MG63 (cell line): ENCODE results near the gene PKMYT1. TPM values are rescaled to one million over a fixed set of nuclear protein-coding genes. Genes with fewer than 3 reads are reported as not detected.
"Not testable (repeated sequence)": the region's sequence is repeated elsewhere in the genome, so short reads cannot be mapped to it uniquely, and the experiment has no call there.

Experiments used
- DNase-seq: peaks from one replicate; pipeline ENCODE4 v3.0.0-alpha.2; 2020
- H3K27me3 ChIP-seq: fragments of 250-450 bp; sonication (Bioruptor Pico); 2 replicates; pipeline ENCODE4 v1.5.1; 2020; ENCODE audit warnings: mild to moderate bottlenecking, moderate library complexity
- H3K36me3 ChIP-seq: fragments of 250-450 bp; sonication (Bioruptor Pico); 2 replicates; pipeline ENCODE4 v1.5.1; 2020; ENCODE audit warnings: mild to moderate bottlenecking, moderate library complexity
- H3K4me3 ChIP-seq: fragments of 250-450 bp; sonication (Bioruptor Pico); 2 replicates; pipeline ENCODE4 v1.5.1; 2020; ENCODE audit warnings: mild to moderate bottlenecking, moderate library complexity
- H3K9me3 ChIP-seq: fragments of 250-450 bp; sonication (Bioruptor Pico); 2 replicates; pipeline ENCODE4 v1.5.1; 2020; ENCODE audit warnings: mild to moderate bottlenecking, moderate library complexity
- total RNA-seq: library from RNA; depleted of rRNA; stranded (reverse); fragments of >200 nt; shearing (Covaris generic); gene quantifications from 2 replicates; pipeline ENCODE4 v1.2.3, GENCODE V29; 2014; ENCODE audit warnings: low replicate concordance

Gene PKMYT1
- total RNA-seq, 1 experiment from 2014 or later = 30.3 TPM

DNA sequence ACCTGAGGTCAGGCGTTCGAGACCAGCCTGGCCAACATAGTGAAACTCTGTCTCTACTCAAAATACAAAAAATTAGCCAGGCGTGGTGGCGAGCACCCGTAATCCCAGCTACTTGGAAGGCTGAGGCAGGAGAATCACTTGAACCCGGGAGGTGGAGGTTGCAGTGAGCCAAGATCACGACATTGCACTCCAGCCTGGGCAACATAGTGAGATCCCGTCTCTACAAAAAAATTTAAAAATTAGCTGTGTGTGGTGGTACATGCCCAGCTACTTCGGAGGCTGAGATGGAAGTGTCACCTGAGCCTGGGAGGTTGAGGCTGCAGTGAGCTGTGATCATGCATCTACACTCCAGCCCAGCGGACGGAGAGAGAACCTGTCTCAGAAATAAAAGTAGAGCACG, 36.5 kb downstream of the PKMYT1 start:
- H3K27me3 ChIP-seq, H3K9me3 ChIP-seq, DNase-seq, H3K4me3 ChIP-seq: not testable (repeated sequence)
- peaks cover 66% of the 10 kb centered on the region for H3K36me3 ChIP-seq

DNA sequence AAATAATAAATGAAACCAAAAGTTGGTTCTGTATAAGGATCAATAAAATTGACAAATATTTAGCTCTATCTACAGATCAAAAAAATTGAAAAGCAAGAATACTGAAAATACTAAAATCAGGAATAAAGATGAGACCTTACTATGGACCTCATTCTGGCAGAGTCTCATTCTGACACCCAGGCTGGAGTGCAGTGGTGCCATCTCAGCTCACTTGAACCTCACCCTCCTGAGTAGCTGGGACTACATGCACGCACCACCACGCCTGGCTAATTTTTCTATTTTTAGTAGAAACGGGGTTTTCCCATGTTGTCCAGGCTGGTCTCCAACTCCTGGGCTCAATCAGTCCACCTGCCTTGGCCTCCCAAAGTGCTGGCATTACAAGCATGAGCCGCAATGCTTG, 38.2 kb downstream of the PKMYT1 start:
- Histone ChIP-seq H3K4me3 (no peak overlapping the region), H3K36me3 (peaks cover 76% of the 10 kb centered on the region), H3K9me3 (no peaks in the 10 kb centered on the region), H3K27me3 (no peaks in the 10 kb centered on the region)
- no peak for DNase-seq

DNA sequence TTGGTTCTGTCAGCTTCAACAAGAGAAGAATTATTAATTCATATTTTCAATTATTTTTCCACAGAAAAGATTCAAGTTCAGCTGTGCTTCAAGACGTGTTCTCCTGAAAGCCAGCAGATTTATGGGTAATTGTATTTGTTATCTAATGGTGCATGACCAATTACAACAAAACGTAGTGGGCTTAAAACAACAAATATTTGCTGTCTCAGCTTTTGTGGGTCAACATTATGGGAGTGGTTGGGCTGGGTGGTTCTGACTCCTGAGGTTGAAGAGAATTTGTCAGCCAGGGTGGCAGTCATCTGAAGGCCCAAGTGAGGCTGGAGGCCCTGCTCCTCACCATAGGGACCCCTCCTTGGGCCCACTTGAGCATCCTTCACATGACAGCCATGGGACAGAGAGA, 40.3 kb downstream of the PKMYT1 start:
- Histone ChIP-seq H3K4me3 (no peak overlapping the region), H3K36me3 (peaks cover 78% of the 10 kb centered on the region), H3K9me3 (no peaks in the 10 kb centered on the region), H3K27me3 (no peaks in the 10 kb centered on the region)
- no peak for DNase-seq

GRCh38 chr16:2938206-2938605, 42.0 kb downstream of the PKMYT1 start:
- Histone ChIP-seq H3K4me3 (no peak overlapping the region), H3K36me3 (peaks cover 76% of the 10 kb centered on the region), H3K9me3 (no peaks in the 10 kb centered on the region), H3K27me3 (no peaks in the 10 kb centered on the region)
- no peak for DNase-seq

DNA sequence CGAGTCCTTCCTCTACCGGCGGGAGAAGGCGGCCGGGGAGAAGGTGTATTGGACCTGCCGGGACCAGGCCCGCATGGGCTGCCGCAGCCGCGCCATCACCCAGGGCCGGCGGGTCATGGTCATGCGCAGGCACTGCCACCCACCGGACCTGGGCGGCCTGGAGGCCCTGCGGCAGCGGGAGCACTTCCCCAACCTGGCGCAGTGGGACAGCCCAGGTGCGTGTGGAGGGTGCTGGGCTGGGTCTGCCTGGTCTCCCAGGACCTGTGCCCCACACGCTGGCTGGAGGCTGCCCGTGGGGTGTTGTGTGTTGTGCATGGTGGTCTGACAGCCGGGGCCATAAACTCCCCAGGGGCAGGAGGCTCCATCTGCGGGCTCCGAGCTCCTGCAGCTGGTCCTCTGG, 43.1 kb downstream of the PKMYT1 start:
- peaks cover 74% of the 10 kb centered on the region for H3K36me3 ChIP-seq
- no peak for DNase-seq
- no peaks in the 10 kb centered on the region for H3K9me3 ChIP-seq
- H3K27me3 ChIP-seq = no peaks in the 10 kb centered on the region
- H3K4me3 ChIP-seq = no peak overlapping the region

- no peaks in the 10 kb centered on the region for H3K27me3 ChIP-seq
- H3K36me3 ChIP-seq = peaks cover 72% of the 10 kb centered on the region
- H3K4me3 ChIP-seq = no peak overlapping the region
- DNase-seq = no peak
- H3K9me3 ChIP-seq = no peaks in the 10 kb centered on the region
Measured at GRCh38 chr16:2936436-2937011, 43.7 kb downstream of the PKMYT1 start.

- no peak for DNase-seq
- Histone ChIP-seq H3K36me3 (peaks cover 72% of the 10 kb centered on the region), H3K4me3 (no peak overlapping the region), H3K27me3 (no peaks in the 10 kb centered on the region), H3K9me3 (no peaks in the 10 kb centered on the region)
Measured at GRCh38 chr16:2934450-2934849, 45.8 kb downstream of the PKMYT1 start.

DNA sequence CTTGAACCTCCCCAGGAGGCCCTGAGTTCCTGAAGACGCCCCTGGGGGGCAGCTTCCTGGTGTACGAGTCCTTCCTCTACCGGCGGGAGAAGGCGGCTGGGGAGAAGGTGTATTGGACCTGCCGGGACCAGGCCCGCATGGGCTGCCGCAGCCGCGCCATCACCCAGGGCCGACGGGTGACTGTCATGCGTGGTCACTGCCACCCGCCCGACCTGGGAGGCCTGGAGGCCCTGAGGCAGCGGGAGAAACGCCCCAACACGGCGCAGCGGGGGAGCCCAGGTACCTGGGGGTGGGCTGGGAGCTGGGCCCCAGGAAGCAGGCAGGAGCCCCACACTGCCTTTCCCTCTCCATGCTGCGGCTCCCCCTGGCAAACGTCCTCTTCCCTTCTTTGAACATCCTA, 46.5 kb downstream of the PKMYT1 start:
- Histone ChIP-seq H3K36me3 (peaks cover 70% of the 10 kb centered on the region), H3K27me3 (no peaks in the 10 kb centered on the region), H3K4me3 (no peak overlapping the region), H3K9me3 (no peaks in the 10 kb centered on the region)
- no peak for DNase-seq

DNA sequence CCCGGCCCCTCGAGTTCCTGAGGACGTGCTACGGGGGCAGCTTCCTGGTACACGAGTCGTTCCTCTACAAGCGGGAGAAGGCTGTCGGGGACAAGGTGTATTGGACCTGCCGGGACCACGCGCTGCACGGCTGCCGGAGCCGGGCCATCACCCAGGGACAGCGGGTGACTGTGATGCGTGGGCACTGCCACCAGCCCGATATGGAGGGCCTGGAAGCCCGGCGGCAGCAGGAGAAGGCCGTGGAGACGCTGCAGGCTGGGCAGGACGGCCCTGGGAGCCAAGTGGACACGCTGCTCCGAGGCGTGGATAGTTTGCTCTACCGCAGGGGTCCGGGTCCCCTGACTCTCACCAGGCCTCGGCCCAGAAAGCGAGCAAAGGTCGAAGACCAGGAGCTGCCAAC, 47.1 kb downstream of the PKMYT1 start:
- DNase-seq = no peak

GRCh38 chr16:2931231-2931914, 48.9 kb downstream of the PKMYT1 start:
- H3K36me3 ChIP-seq = peaks cover 65% of the 10 kb centered on the region
- DNase-seq, H3K4me3 ChIP-seq, H3K27me3 ChIP-seq, H3K9me3 ChIP-seq: not testable (repeated sequence)

More for the DNA sequence above, 47.1 kb downstream of the PKMYT1 start:
- Histone ChIP-seq H3K36me3 (peaks cover 72% of the 10 kb centered on the region), H3K9me3 (no peaks in the 10 kb centered on the region), H3K4me3 (no peak overlapping the region), H3K27me3 (no peaks in the 10 kb centered on the region)

- Histone ChIP-seq H3K4me3 (no peak overlapping the region), H3K36me3 (peaks cover 58% of the 10 kb centered on the region), H3K9me3 (peaks cover 5% of the 10 kb centered on the region; the same call in 1 of the 2 replicates), H3K27me3 (no peaks in the 10 kb centered on the region)
- no peak for DNase-seq
Measured at GRCh38 chr16:2930236-2930635, 50.0 kb downstream of the PKMYT1 start.

DNA sequence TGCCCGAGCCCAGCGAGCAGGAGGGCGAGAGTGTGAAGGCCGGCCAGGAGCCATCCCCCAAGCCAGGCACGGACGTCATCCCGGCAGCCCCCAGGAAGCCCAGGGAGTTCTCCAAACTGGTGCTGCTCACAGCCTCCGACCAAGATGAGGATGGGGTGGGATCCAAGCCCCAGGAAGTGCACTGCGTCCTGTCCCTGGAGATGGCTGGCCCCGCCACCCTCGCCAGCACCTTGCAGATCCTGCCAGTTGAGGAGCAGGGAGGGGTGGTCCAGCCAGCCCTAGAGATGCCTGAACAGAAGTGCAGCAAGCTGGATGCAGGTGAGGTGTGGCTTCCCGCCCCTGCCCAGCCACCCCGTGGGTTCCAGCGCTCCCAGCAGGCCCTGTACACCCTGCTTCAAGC, 50.6 kb downstream of the PKMYT1 start:
- no peak for DNase-seq
- Histone ChIP-seq H3K36me3 (peaks cover 61% of the 10 kb centered on the region), H3K4me3 (no peak overlapping the region), H3K27me3 (no peaks in the 10 kb centered on the region), H3K9me3 (peaks cover 5% of the 10 kb centered on the region; the same call in 1 of the 2 replicates)

DNA sequence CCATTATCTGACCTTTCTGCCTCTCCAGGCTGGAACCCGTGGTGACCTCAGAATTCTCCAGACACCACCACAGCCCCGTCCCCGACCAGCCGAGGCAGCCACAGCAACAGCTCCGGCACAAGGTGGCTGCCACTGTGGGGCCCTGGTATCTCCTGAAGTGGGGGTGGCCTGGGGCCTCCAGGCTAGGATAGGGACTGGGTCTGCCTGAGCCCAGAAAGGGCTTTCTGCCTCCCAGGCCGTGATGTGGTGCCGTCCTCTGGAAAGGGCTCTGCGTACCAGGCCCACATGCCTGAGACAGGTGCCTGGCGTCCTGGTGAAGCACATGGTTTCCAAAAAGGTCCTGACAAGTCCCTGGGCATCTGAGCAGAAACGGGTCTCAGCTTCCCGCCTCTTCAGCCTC, 51.5 kb downstream of the PKMYT1 start:
- H3K9me3 ChIP-seq = peaks cover 5% of the 10 kb centered on the region; the same call in 1 of the 2 replicates
- H3K4me3 ChIP-seq = no peak overlapping the region
- DNase-seq = no peak
- H3K36me3 ChIP-seq = peaks cover 61% of the 10 kb centered on the region
- H3K27me3 ChIP-seq = no peaks in the 10 kb centered on the region

GRCh38 chr16:2928151-2928550, 52.1 kb downstream of the PKMYT1 start:
- not testable (repeated sequence) for H3K4me3 ChIP-seq, DNase-seq, H3K27me3 ChIP-seq, H3K9me3 ChIP-seq
- H3K36me3 ChIP-seq = peaks cover 60% of the 10 kb centered on the region

GRCh38 chr16:2927010-2927646, 53.1 kb downstream of the PKMYT1 start:
- DNase-seq = peak; percentile 79
- Histone ChIP-seq H3K4me3 (peak overlapping the region; percentile 11; the same call in 1 of the 2 replicates), H3K27me3 (no peaks in the 10 kb centered on the region)

DNA sequence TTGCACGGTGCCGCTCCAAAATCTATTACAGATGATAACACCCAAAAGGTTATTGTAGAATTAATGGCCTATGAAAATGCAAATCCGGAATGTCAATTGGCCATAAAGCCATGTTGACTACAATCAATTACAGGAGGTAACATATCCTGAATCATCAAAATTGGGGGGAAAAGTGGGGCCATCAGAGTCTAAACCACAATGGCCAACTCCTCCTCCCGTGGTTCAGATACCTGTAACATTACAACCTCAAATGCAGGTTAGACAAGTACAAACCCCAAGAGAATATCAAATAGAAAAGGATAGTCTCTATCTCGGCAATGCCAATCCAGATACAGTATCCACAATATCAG, 53.6 kb downstream of the PKMYT1 start:
- H3K9me3 ChIP-seq = peaks cover 5% of the 10 kb centered on the region; the same call in 1 of the 2 replicates
- no peak for DNase-seq
- H3K4me3 ChIP-seq = peak overlapping the region; percentile 11; the same call in 1 of the 2 replicates
- H3K36me3 ChIP-seq = peaks cover 67% of the 10 kb centered on the region
- no peaks in the 10 kb centered on the region for H3K27me3 ChIP-seq

More at GRCh38 chr16:2927010-2927646, 53.1 kb downstream of the PKMYT1 start:
- Histone ChIP-seq H3K36me3 (peaks cover 64% of the 10 kb centered on the region), H3K9me3 (peaks cover 5% of the 10 kb centered on the region; the same call in 1 of the 2 replicates)

GRCh38 chr16:2925951-2926649, 54.1 kb downstream of the PKMYT1 start:
- DNase-seq = no peak
- H3K4me3 ChIP-seq = no peak overlapping the region
- H3K27me3 ChIP-seq = no peaks in the 10 kb centered on the region
- peaks cover 5% of the 10 kb centered on the region; the same call in 1 of the 2 replicates for H3K9me3 ChIP-seq
- peaks cover 67% of the 10 kb centered on the region for H3K36me3 ChIP-seq
